Measurements from ENCODE around the gene NBPF14.
"Not testable (repeated sequence)": the region's sequence is repeated elsewhere in the genome, so short reads cannot be mapped to it uniquely, and the experiment has no call there.

Gene NBPF14

DNA sequence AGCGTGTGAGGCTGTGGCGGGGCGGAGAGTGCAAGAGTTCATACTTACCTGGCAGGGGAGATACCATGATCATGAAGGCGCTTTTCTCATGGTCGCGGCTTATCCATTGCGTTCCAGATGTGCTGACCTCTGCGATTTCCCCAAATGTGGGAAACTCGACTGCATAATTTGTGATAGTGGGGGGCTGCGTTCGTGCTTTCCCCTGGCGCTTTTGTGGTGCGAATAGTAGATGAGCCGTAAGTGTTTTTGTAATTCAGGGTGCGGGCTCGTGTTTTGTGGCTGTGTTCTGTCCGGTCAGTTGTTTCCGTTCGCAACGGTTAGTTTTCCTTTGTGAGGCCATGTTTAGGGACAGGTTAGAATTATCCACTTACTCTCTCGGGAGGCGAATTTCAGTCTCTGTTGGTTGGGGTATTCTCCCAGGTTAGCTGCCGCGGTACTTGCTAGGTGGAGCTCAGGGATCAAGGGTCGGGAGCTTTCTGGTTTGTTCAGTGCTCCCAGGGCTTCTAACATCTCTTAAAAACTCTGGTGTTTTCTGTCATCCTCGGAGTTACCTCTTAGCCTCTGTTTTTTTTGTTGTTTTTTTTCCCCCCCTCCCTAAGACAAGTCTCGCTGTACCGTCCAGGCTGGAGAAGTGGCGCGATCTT is 73.1 kb downstream of the NBPF14 start:
- Histone ChIP-seq H3K27ac (ENCODE audit: low read length) (peak overlapping the region; percentile 39), H3K4me3 (ENCODE audit: low read depth in 1 of 2, low read length in 2 of 2) (peak overlapping the region; percentile 25 to 30)
- H3K9me3 ChIP-seq (ENCODE audit: control insufficient read depth in 1 of 2, low read length in 2 of 2); H3K4me1 ChIP-seq (ENCODE audit: control insufficient read depth in 1 of 2, insufficient read depth in 2 of 2, low read length in 2 of 2); H3K36me3 ChIP-seq (ENCODE audit: control insufficient read depth in 1 of 2, insufficient read depth in 2 of 2, low read length in 2 of 2); H3K27me3 ChIP-seq (ENCODE audit: low read depth, low read length): not testable (repeated sequence)

DNA sequence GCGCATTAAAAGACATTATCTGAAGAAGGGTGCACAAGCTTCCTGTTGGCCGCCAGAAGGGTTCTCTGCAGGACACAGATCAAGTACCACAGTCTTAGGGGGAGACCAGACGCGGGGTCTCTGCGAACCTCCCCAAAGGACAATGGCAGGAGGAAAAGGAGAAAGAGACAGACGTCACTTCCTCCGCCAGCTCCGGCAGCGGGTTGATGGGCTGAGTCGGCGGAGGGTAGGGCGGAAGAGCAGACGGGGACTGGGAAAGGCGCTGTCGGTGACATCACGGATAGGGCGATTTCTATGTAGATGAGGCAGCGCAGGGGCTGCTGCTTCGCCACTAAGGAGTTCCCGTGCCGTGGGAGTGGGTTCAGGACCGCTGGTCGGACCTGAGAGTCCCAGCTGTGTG is 73.7 kb downstream of the NBPF14 start:
- H3K36me3 ChIP-seq (ENCODE audit: control insufficient read depth in 1 of 2, insufficient read depth in 2 of 2, low read length in 2 of 2); H3K27me3 ChIP-seq (ENCODE audit: low read depth, low read length); H3K9me3 ChIP-seq (ENCODE audit: control insufficient read depth in 1 of 2, low read length in 2 of 2); H3K4me1 ChIP-seq (ENCODE audit: control insufficient read depth in 1 of 2, insufficient read depth in 2 of 2, low read length in 2 of 2); H3K27ac ChIP-seq (ENCODE audit: low read length); H3K4me3 ChIP-seq (ENCODE audit: low read depth in 1 of 2, low read length in 2 of 2): not testable (repeated sequence)

DNA sequence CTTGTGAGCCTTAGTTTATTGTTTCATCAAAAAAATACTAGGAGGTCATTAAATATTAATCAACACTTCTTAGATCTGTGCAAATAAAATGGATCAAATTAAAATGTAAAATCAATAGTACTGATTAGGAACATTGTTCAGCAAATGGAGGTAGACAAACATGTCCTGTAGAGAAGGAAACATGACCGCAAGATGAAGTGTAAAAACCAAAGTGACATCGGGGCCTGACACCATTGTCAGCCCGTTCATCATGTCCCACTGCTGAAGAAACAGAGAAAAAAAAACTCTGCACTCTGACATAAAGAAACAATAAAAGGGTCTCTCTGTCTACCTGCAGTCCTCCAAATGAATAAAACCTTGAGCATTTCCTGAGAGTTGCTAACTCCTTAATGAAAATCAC is 81.5 kb downstream of the NBPF14 start:
- not testable (repeated sequence) for H3K4me3 ChIP-seq (ENCODE audit: low read depth in 1 of 2, low read length in 2 of 2); H3K27ac ChIP-seq (ENCODE audit: low read length); H3K4me1 ChIP-seq (ENCODE audit: control insufficient read depth in 1 of 2, insufficient read depth in 2 of 2, low read length in 2 of 2); H3K9me3 ChIP-seq (ENCODE audit: control insufficient read depth in 1 of 2, low read length in 2 of 2); H3K27me3 ChIP-seq (ENCODE audit: low read depth, low read length); H3K36me3 ChIP-seq (ENCODE audit: control insufficient read depth in 1 of 2, insufficient read depth in 2 of 2, low read length in 2 of 2)

DNA sequence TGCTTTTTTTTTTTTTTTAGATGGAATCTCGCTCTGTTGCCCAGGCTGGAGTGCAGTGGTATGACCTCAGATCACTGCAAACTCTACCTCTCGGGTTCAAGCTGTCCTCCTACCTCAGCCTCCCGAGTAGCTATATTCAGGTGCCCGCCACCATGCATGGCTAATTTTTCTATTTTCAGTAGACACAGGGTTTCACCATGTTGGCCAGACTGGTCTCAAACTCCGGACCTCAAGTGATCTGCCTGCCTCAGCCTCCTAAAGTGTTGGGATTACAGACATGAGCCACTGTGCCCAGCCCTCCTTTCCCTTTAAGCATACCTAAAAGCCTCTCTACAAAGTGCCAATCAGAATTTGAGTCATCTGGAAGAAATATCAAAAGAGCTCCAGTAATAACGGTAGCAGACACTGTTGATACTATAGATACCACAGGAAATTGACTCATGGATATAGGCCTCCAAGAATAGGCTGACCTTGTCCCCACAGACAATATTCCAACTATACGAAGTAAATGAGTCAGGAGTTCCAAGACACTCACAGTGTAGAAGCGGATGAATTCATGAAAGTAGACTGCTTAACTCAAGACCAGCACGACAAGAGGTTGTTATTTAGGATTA is 83.1 kb downstream of the NBPF14 start:
- H3K27ac ChIP-seq (ENCODE audit: low read length); H3K4me1 ChIP-seq (ENCODE audit: control insufficient read depth in 1 of 2, insufficient read depth in 2 of 2, low read length in 2 of 2); H3K9me3 ChIP-seq (ENCODE audit: control insufficient read depth in 1 of 2, low read length in 2 of 2); H3K36me3 ChIP-seq (ENCODE audit: control insufficient read depth in 1 of 2, insufficient read depth in 2 of 2, low read length in 2 of 2); H3K4me3 ChIP-seq (ENCODE audit: low read depth in 1 of 2, low read length in 2 of 2); H3K27me3 ChIP-seq (ENCODE audit: low read depth, low read length): not testable (repeated sequence)

DNA sequence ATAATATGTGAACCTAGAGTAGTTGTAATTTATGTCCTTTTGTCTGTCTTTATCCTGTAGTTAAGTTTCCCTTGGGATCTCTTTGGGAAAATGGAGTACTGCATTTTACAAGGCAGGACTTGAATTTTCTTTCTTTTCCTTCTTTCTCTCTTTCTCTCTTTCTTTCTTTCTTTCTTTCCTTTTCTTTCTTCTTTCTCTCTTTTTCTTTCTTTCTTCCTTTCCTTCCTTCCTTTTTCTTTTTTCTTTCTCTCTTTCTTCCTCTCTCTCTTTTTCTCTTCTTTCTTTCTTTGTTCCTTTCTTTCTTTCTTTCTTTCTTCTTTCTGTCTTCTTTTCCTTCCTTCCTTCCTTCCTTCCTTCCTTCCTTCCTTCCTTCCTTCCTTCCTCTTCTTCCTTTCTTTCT is 101.9 kb downstream of the NBPF14 start:
- not testable (repeated sequence) for H3K9me3 ChIP-seq (ENCODE audit: control insufficient read depth in 1 of 2, low read length in 2 of 2); H3K4me3 ChIP-seq (ENCODE audit: low read depth in 1 of 2, low read length in 2 of 2); H3K4me1 ChIP-seq (ENCODE audit: control insufficient read depth in 1 of 2, insufficient read depth in 2 of 2, low read length in 2 of 2); H3K36me3 ChIP-seq (ENCODE audit: control insufficient read depth in 1 of 2, insufficient read depth in 2 of 2, low read length in 2 of 2); H3K27me3 ChIP-seq (ENCODE audit: low read depth, low read length); H3K27ac ChIP-seq (ENCODE audit: low read length)

DNA sequence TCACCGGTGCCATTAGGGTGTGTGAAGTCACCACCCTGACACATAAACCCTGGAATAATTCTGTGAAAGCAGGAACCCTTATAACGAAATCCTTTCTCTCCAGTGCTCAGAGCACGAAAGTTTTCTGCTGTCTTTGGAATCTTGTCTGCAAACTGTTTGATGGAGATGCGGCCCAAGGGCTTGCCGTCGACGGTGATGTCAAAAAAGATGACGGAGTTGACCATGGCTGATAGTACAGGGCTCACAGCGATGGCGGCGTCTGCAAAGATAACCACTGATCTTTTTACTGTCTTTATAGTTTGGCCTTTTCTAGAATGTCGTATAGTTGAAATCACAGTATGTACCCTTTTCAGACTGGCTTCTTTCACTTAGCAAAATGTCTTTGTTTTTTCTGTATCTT is 112.8 kb downstream of the NBPF14 start, which contains the start of gene PPIAL4G:
Gene PPIAL4G (minus strand): TSS at position 274 of the 400 bp plus-strand sequence. CDS start 50 bp downstream, at position 224.
- H3K9me3 ChIP-seq (ENCODE audit: control insufficient read depth in 1 of 2, low read length in 2 of 2); H3K27ac ChIP-seq (ENCODE audit: low read length); H3K36me3 ChIP-seq (ENCODE audit: control insufficient read depth in 1 of 2, insufficient read depth in 2 of 2, low read length in 2 of 2); H3K27me3 ChIP-seq (ENCODE audit: low read depth, low read length); H3K4me3 ChIP-seq (ENCODE audit: low read depth in 1 of 2, low read length in 2 of 2); H3K4me1 ChIP-seq (ENCODE audit: control insufficient read depth in 1 of 2, insufficient read depth in 2 of 2, low read length in 2 of 2): not testable (repeated sequence)

Measured in muscle layer of duodenum (tissue), 2 donors.